GM12878 (cell line): ENCODE results near the gene IFNA16. TPM values are rescaled to one million over a fixed set of nuclear protein-coding genes. Genes with fewer than 3 reads are reported as not detected.

Source experiments
- ATAC-seq: fragments of 200-7000 bp; cut with Tn5 transposase; 3 replicates; pipeline ENCODE4 v1.9.1; 2020; ENCODE audit warnings: mild to moderate bottlenecking, moderate library complexity
- BruUV-seq: library from RNA; stranded (reverse); fragments of 400-500 nt; replicated peaks from 2 replicates; lab custom pipeline; 2021; lab: Mats Ljungman, UMichigan
- CTCF ChIA-PET: fragments of 300-600 bp; sonication (Branson Sonifier 250); formaldehyde crosslinking; extraction: SDS; loops from one replicate; lab custom pipeline; 2021; ENCODE audit warnings: inconsistent platforms; lab: Yijun Ruan, JAX
- POLR2A ChIA-PET: fragments of 350-600 bp; formaldehyde crosslinking; extraction: SDS; loops from one replicate; lab custom pipeline; 2021; ENCODE audit warnings: inconsistent platforms; lab: Charles Lee
- RAD21 ChIA-PET: fragments of 300-600 bp; sonication (Branson Sonifier 250); formaldehyde crosslinking; loops from one replicate; lab custom pipeline; 2023; ENCODE audit warnings: antibody characterized with exemption; ENCODE audit not compliant: unreplicated experiment; lab: Charles Lee
- SMC1A ChIA-PET: fragments of 300-600 bp; sonication (Branson Sonifier 250); formaldehyde crosslinking; loops from one replicate; lab custom pipeline; 2023; ENCODE audit not compliant: unreplicated experiment, uncharacterized antibody; lab: Charles Lee
- DNase-seq: peaks from one replicate; pipeline ENCODE4 v3.0.0-alpha.2; 2011; ENCODE audit warnings: low read depth, low spot score
- FAIRE-seq: peaks from 3 replicates; lab custom pipeline; 2011; peaks lifted over from hg19 to GRCh38; lab: Jason Lieb, UNC
- H2AFZ ChIP-seq: 2 replicates; pipeline ENCODE4 v1.6.0; 2011; ENCODE audit warnings: low read depth, low read length, control low read depth; ENCODE audit not compliant: control insufficient read depth
- H3K27ac ChIP-seq: 2 replicates; pipeline ENCODE4 v1.5.1; 2011; ENCODE audit warnings: control low read depth; ENCODE audit not compliant: control insufficient read depth, insufficient read depth
- H3K27me3 ChIP-seq, 2 experiments: replicated peaks in 1 of 2; 2 replicates each; pipeline versions ENCODE4 v1.6.0 to v1.6.1; 2011; ENCODE audit warnings: low read length in 1 of 2; ENCODE audit not compliant: control insufficient read depth in 2 of 2, insufficient read depth in 2 of 2
- H3K36me3 ChIP-seq, 2 experiments: 2 replicates each; pipeline ENCODE4 v1.5.1; 2011; ENCODE audit warnings: low read length in 1 of 2; ENCODE audit not compliant: control insufficient read depth in 2 of 2, insufficient read depth in 2 of 2
- H3K4me1 ChIP-seq: 2 replicates; pipeline ENCODE4 v1.6.1; 2011; ENCODE audit warnings: mild to moderate bottlenecking, low read length, moderate library complexity, mixed read lengths; ENCODE audit not compliant: control insufficient read depth, insufficient read depth
- H3K4me2 ChIP-seq: 2 replicates; pipeline ENCODE4 v1.6.0; 2011; ENCODE audit warnings: control low read depth; ENCODE audit not compliant: control insufficient read depth, insufficient read depth
- H3K4me3 ChIP-seq: fragments of 200-600 bp; sonication (generic); 2 replicates; pipeline ENCODE4 v1.5.1; 2016
- H3K79me2 ChIP-seq: 2 replicates; pipeline ENCODE4 v1.6.0; 2011; ENCODE audit warnings: low read length; ENCODE audit not compliant: control insufficient read depth, insufficient read depth
- H3K9ac ChIP-seq: 2 replicates; pipeline ENCODE4 v1.8.0; 2011; ENCODE audit warnings: low read length, control low read depth, mixed read lengths; ENCODE audit not compliant: control insufficient read depth, insufficient read depth
- H3K9me3 ChIP-seq: replicated peaks from 3 replicates; pipeline ENCODE4 v1.5.1; 2011; ENCODE audit warnings: mild to moderate bottlenecking, low read length; ENCODE audit not compliant: control insufficient read depth, insufficient read depth
- H4K20me1 ChIP-seq: 2 replicates; pipeline ENCODE4 v1.6.0; 2011; ENCODE audit not compliant: control insufficient read depth, insufficient read depth
- ETV6 ChIP-seq, 2 experiments: fragments of 450-650 bp in 1 of 2; IDR thresholded peaks in 1 of 2; conservative IDR thresholded peaks in 1 of 2; 2 replicates each; pipeline ENCODE4 v1.6.1; 2014; ENCODE audit warnings: antibody characterized with exemption in 1 of 2, borderline replicate concordance in 1 of 2, low read depth in 1 of 2, mild to moderate bottlenecking in 1 of 2, moderate library complexity in 1 of 2
- HDAC2 ChIP-seq: fragments of 200-600 bp; sonication (generic); IDR thresholded peaks from 2 replicates; pipeline ENCODE4 v1.6.1; 2017
- IRF3 ChIP-seq: fragments of 450-650 bp; IDR thresholded peaks from 2 replicates; pipeline ENCODE4 v1.6.1; 2014; ENCODE audit warnings: mild to moderate bottlenecking
- KLF5 ChIP-seq: fragments of 450-650 bp; IDR thresholded peaks from 2 replicates; pipeline ENCODE4 v1.6.1; 2014; ENCODE audit warnings: mild to moderate bottlenecking; ENCODE audit not compliant: partially characterized antibody
- LARP7 ChIP-seq: fragments of 450-650 bp; IDR thresholded peaks from 2 replicates; pipeline ENCODE4 v1.6.1; 2017; ENCODE audit warnings: mild to moderate bottlenecking
- MEF2A ChIP-seq: IDR thresholded peaks from 2 replicates; pipeline ENCODE4 v1.6.1; 2011; ENCODE audit warnings: low read depth, mild to moderate bottlenecking, low read length, moderate library complexity; ENCODE audit not compliant: insufficient read depth
- NR2C2 ChIP-seq: IDR thresholded peaks from 2 replicates; pipeline ENCODE4 v1.6.1; 2011; ENCODE audit warnings: borderline replicate concordance, low read depth; ENCODE audit not compliant: control insufficient read depth, insufficient read length
- POLR2AphosphoS5 ChIP-seq: IDR thresholded peaks from 2 replicates; pipeline ENCODE4 v1.6.1; 2011; ENCODE audit warnings: mild to moderate bottlenecking, low read length, inconsistent platforms
- RBBP5 ChIP-seq: fragments of 200-600 bp; sonication (generic); conservative IDR thresholded peaks from 2 replicates; pipeline ENCODE4 v1.6.1; 2016
- SMARCA5 ChIP-seq: fragments of 450-650 bp; IDR thresholded peaks from 2 replicates; pipeline ENCODE4 v1.6.1; 2017; ENCODE audit warnings: mild to moderate bottlenecking
- SMC3 ChIP-seq: IDR thresholded peaks from 2 replicates; pipeline ENCODE4 v1.6.1; 2011; ENCODE audit warnings: low read length, improper control_type of control experiment, borderline replicate concordance
- SP1 ChIP-seq: IDR thresholded peaks from one replicate; pipeline ENCODE4 v1.6.1; 2011; ENCODE audit warnings: low read depth, low read length
- ZNF592 ChIP-seq: fragments of 450-650 bp; IDR thresholded peaks from 2 replicates; pipeline ENCODE4 v1.6.1; 2017; ENCODE audit warnings: mild to moderate bottlenecking, moderate library complexity
- WGBS: methylation state at CpG from one replicate; pipeline ENCODE4 v1.1.6; 2016; ENCODE audit warnings: low lambda C conversion rate; ENCODE audit not compliant: insufficient replicate concordance, insufficient coverage; ENCODE audit errors: missing lambda C conversion rate; 5-methylcytosine and 5-hydroxymethylcytosine counted together
- in situ Hi-C: fragments of 300-500 bp; cut with MboI; formaldehyde crosslinking; loops from 9 replicates; pipeline ENCODE4 v1.14.3; 2018; ENCODE audit warnings: mixed read lengths
- intact Hi-C: fragments of 100-400 bp; cut with micrococcal nuclease; formaldehyde crosslinking; loops from one replicate; pipeline ENCODE4 v1.14.2; 2022; ENCODE audit not compliant: unreplicated experiment
- polyA plus RNA-seq, 11 experiments: library from polyadenylated mRNA; depleted of rRNA in 4 of 11; unstranded in 6 of 11; stranded (reverse) in 5 of 11; fragments of >200 nt; fragmentation: Nextera tagmentation in 4 of 11; fragmentation: Illumina TruSeq in 1 of 11; extraction: Ambion mirVana in 4 of 11; extraction: Trizol in 1 of 11; gene quantifications; 1 replicate in 1 of 11; 2 replicates in 10 of 11; pipeline versions ENCODE4 v1.2.1 to v1.2.3, GENCODE V29; 2011 to 2016; ENCODE audit warnings: inconsistent platforms in 2 of 11, missing spikeins in 2 of 11, low read depth in 1 of 11
- total RNA-seq, 4 experiments: library from RNA; depleted of rRNA in 3 of 4; stranded (reverse); fragments of >200 nt in 3 of 4; fragmentation: Illumina TruSeq in 1 of 4; extraction: Trizol in 1 of 4; gene quantifications; 2 replicates each; pipeline versions ENCODE4 v1.2.1 to v1.2.3, GENCODE V29; 2013 to 2021

Gene IFNA16
- total and polyA plus RNA-seq, 10 of the 15 experiments (the other 5 are each of a cell fraction or from before 2014, with no cell fraction given): not detected

GRCh38 chr9:21234153-21234687 lies 17.1 kb upstream of the IFNA16 start (continued):
- TF ChIP-seq ZNF592: no peak
- no peak for TF ChIP-seq KLF5
- TF ChIP-seq LARP7: no peak
- no peak for TF ChIP-seq NR2C2
- TF ChIP-seq RBBP5: no peak
- no peak for TF ChIP-seq ETV6 (conservative IDR thresholded peaks at IDR 0.05 in 1 of 2, IDR thresholded peaks at IDR 0.05 in 1 of 2; ENCODE audit: borderline replicate concordance in 1 of 2, low read depth in 1 of 2)
- no peak for TF ChIP-seq MEF2A

- no peaks in the 10 kb centered on the region for H3K4me1 ChIP-seq
- SMC1A ChIA-PET: no interaction called here
- 57% methylated on average over 2 of the region's 2 CpGs for WGBS
- no peak overlapping the region for H3K9ac ChIP-seq
- no peaks in the 10 kb centered on the region for H3K36me3 ChIP-seq
- no TSS peak for BruUV-seq
- no peak for FAIRE-seq
- CTCF ChIA-PET: interaction anchor here (1.1 to 4.4 kb wide), 3 partner anchors 15 to 50 kb away, joined by 3 to 16 read pairs (median 4); no protein-coding TSS in a partner anchor
- no peaks in the 10 kb centered on the region for H3K9me3 ChIP-seq
- H2AFZ ChIP-seq: no peak overlapping the region
- TF ChIP-seq HDAC2 (no peak), POLR2AphosphoS5 (no peak), SP1 (no peak), SMC3 (no peak), IRF3 (no peak), SMARCA5 (no peak)
- TF ChIP-seq, all 136 proteins: peak for 0
- no peak overlapping the region for H3K4me3 ChIP-seq
- H3K27ac ChIP-seq: no peak overlapping the region
- POLR2A ChIA-PET: no interaction called here
- RAD21 ChIA-PET: interaction anchor here (1.6 kb wide), 1 partner anchor 19 kb away, joined by 4 read pairs; no protein-coding TSS in a partner anchor
- intact Hi-C loops (loop anchor here (10.0 kb wide), 1 partner anchor 472 kb away; no protein-coding TSS in a partner anchor), in situ Hi-C loops (loop anchor here (10.0 kb wide), 1 partner anchor 562 kb away; no protein-coding TSS in a partner anchor)
- H3K27me3 ChIP-seq: no peaks in the 10 kb centered on the region
- H3K4me2 ChIP-seq: no peak overlapping the region
- H4K20me1 ChIP-seq: no peaks in the 10 kb centered on the region
- DNase-seq (no peak), ATAC-seq (no peak)
- H3K79me2 ChIP-seq: no peaks in the 10 kb centered on the region
Measured at GRCh38 chr9:21233258-21233657, 16.1 kb upstream of the IFNA16 start.
